ENCODE measurements around the gene CCNQ. TPM values are rescaled to one million over a fixed set of nuclear protein-coding genes. Genes with fewer than 3 reads are reported as not detected.

CCNQ gene
- total and polyA plus RNA-seq, 10 of the 15 experiments (the other 5 are each of a cell fraction or from before 2014, with no cell fraction given), result 0.45 to 36.2 (median 18.2) TPM

DNA sequence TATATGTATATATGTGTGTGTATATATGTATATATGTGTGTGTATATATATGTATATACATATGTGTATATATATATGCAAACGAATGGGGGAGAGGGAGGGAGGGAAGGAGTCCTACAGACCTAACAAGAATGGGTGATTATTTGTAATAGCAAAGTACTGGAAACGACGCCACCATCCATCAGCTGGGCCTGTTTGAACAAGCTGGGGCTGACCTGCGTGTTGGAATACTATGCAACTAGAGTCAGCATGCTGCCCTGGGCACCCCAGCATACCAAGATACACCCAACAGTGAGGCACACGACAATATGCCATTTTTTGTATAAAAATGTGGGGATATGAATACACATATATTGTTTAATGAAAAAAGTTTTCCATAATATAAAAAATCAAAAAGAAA, 21.6 kb upstream of the CCNQ start:
- H3K4me1 ChIP-seq (ENCODE audit: control insufficient read depth, insufficient read depth, low read length), result no peaks in the 10 kb centered on the region
- no peaks in the 10 kb centered on the region for H3K36me3 ChIP-seq (ENCODE audit: control insufficient read depth in 2 of 2, insufficient read depth in 2 of 2, low read length in 1 of 2)
- TF ChIP-seq TCF7 (IDR thresholded peaks at IDR 0.05; ENCODE audit: borderline replicate concordance) (no peak), EGR1 (IDR thresholded peaks at IDR 0.05; ENCODE audit: borderline replicate concordance in 1 of 2, low read depth in 2 of 2, low read length in 2 of 2) (no peak), NFXL1 (IDR thresholded peaks at IDR 0.05; ENCODE audit: borderline replicate concordance) (no peak), PAX5 (IDR thresholded peaks at IDR 0.05; ENCODE audit: borderline replicate concordance, low read depth, low read length) (no peak), CREB1 (IDR thresholded peaks at IDR 0.05; ENCODE audit: low read depth) (no peak), NFIC (IDR thresholded peaks at IDR 0.05; ENCODE audit: low read depth, low read length) (no peak), TCF3 (IDR thresholded peaks at IDR 0.05; ENCODE audit: borderline replicate concordance, insufficient read depth, low read depth, low read length) (no peak), BHLHE40 (IDR thresholded peaks at IDR 0.05; ENCODE audit: borderline replicate concordance in 1 of 2, low read depth in 2 of 2, low read length in 1 of 2) (no peak), CTCF (IDR thresholded peaks at IDR 0.05 in 2 of 3, conservative IDR thresholded peaks at IDR 0.05 in 1 of 3; ENCODE audit: control insufficient read depth in 2 of 3, extremely low read depth in 1 of 3, insufficient read depth in 1 of 3, low read depth in 3 of 3, low read length in 3 of 3) (no peak), ESRRA (IDR thresholded peaks at IDR 0.05; ENCODE audit: low read length) (no peak), SIN3A (IDR thresholded peaks at IDR 0.05; ENCODE audit: low read depth, low read length) (no peak)
- intact Hi-C loops (cut with micrococcal nuclease; ENCODE audit: unreplicated experiment) (no loop called here), in situ Hi-C loops (cut with MboI) (no loop called here)
- H3K27ac ChIP-seq (ENCODE audit: control insufficient read depth, insufficient read depth), result no peak overlapping the region
- ChIA-PET POLR2A (no interaction called here), CTCF (interaction anchor here (0.6 kb wide), 1 partner anchor 10 kb away, joined by 3 read pairs; no protein-coding TSS in a partner anchor), RAD21 (ENCODE audit: unreplicated experiment) (no interaction called here), SMC1A (ENCODE audit: uncharacterized antibody, unreplicated experiment) (no interaction called here)
- no peak overlapping the region for H2AFZ ChIP-seq (ENCODE audit: control insufficient read depth, low read depth, low read length)
- no peak overlapping the region for H3K9ac ChIP-seq (ENCODE audit: control insufficient read depth, insufficient read depth, low read length)
- FAIRE-seq, result no peak
- H3K4me3 ChIP-seq, result no peak overlapping the region
- WGBS (ENCODE audit: insufficient coverage, insufficient replicate concordance, low lambda C conversion rate, missing lambda C conversion rate), result 10% methylated on average over 5 of the region's 5 CpGs
- no peak for ATAC-seq
- H3K79me2 ChIP-seq (ENCODE audit: control insufficient read depth, insufficient read depth, low read length), result no peaks in the 10 kb centered on the region
- H3K4me2 ChIP-seq (ENCODE audit: control insufficient read depth, insufficient read depth), result no peak overlapping the region
- no TSS peak for BruUV-seq (replicated peaks)
- DNase-seq (ENCODE audit: low read depth, low spot score), result no peak
- no peaks in the 10 kb centered on the region; the same call in 2 of the 3 replicates for H3K9me3 ChIP-seq (replicated peaks; ENCODE audit: control insufficient read depth, insufficient read depth, low read length)
- peaks cover 0 to 2% of the 10 kb centered on the region in 2 experiments; a peak in 3 of 4 replicates for H3K27me3 ChIP-seq (replicated peaks in 1 of 2; ENCODE audit: control insufficient read depth in 2 of 2, insufficient read depth in 2 of 2, low read length in 1 of 2)
- H4K20me1 ChIP-seq (ENCODE audit: control insufficient read depth, insufficient read depth), result no peaks in the 10 kb centered on the region

Data from GM12878 (cell line).